Hematopoietic multipotent progenitor cell treated with erythropoietin and hydrocortisone succinate and interleukin-3 and kit ligand, for 17 days (in vitro differentiated cells): ENCODE measurements around the gene BCR.

Experiments used
- DNase-seq: peaks from one replicate; pipeline ENCODE4 v3.0.0-alpha.2; 2015; ENCODE audit warnings: low spot score

BCR gene

DNA sequence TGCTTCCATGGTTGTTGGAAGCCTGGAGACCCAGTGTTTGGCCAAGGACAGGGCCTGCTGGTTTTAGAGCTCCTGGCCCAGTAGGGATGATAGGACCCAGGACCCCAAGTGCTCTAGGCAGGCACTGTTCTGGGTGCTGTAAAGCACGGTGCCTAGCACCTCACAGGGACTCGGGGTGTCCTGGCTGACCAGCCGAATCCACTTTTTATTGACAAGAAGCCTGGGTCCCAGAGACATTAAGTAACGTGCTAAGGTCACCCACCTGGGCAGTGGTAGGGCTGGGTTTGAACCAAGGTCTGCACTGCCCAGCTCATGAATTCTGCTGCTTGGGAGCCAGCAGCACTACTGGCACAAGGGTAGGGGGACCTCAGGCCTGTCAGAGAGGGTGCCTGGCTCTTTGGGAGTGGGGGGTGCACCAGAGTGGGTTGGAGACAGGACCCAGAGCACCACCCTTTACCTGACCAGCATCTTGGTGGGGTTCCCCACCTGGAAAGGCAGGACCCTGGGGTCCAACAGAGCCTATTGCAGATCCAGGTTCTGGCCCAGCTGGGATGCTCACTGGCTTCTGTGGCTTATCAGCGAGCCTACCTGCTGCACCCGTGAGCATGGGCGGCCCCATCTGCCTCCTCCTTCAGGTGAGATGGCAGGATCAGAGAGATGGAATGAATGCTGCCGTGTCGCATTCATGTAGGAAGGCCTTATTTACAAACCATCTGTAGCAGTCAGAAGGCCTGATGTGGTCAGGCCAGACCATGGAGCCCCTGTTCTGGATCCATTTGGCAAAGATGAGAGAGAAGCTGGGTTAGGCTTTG lies 52.0 kb downstream of the BCR start:
- DNase-seq = no peak

- no peak for DNase-seq
Observed at GRCh38 chr22:23233084-23233531, 52.8 kb downstream of the BCR start.

GRCh38 chr22:23233752-23234408 lies 53.6 kb downstream of the BCR start:
- DNase-seq = no peak

DNA sequence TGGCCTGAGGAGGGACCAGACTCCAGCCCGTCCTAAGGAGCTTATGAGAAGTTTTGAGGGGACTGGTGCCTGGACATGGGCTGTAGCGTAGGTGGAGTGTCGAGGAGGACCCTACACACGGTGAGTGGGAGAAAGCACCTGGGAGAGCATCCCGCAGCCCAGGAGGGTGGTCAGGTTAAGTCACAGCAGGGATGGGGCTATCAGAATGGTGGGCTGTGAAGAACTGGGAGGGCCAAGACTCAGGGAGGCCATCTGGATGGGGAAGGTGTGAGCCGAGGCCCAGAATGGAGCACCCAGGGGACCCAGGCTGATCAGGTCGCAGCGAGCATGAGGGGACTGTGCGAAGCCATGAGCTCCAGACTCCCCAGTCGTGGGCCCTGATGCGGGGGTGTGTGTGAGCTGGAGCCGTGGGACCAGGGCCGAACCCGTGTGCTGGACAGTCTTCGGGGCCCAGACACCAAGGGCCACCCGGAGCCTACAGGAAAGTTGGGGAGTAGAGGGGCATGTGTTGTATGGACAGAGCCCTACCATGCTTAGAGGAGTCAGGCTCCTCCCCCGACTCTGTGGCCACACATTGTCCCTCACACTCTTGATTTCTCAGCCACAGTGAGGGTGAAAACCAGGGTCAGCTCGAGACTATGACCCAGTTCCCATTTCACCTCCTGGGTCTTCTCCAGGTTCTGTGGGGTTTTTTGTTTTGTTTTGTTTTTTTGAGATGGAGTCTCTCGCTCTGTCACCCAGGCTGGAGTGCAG lies 54.3 kb downstream of the BCR start:
- DNase-seq = no peak

DNA sequence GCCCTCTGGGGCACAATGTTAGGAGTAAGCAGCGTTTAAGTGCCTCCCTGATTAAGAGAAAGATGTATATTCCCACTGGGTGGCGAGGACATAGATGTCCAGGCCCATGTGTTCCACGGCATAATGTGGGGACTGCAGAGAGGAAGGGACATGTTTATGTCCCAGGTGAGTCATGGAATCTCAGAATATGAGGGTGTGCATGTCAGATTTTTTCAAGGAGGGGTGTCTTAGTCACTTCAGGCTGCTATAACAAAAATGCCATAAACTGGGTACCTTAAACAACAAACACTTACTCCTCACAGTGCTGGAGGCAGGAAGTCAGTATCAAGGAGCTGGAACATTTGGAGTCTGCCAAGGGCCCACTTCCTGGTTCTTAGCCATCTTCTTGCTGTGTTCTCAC lies 55.1 kb downstream of the BCR start:
- DNase-seq = no peak

- DNase-seq = no peak
Observed at GRCh38 chr22:23236026-23236425, 55.7 kb downstream of the BCR start.

DNA sequence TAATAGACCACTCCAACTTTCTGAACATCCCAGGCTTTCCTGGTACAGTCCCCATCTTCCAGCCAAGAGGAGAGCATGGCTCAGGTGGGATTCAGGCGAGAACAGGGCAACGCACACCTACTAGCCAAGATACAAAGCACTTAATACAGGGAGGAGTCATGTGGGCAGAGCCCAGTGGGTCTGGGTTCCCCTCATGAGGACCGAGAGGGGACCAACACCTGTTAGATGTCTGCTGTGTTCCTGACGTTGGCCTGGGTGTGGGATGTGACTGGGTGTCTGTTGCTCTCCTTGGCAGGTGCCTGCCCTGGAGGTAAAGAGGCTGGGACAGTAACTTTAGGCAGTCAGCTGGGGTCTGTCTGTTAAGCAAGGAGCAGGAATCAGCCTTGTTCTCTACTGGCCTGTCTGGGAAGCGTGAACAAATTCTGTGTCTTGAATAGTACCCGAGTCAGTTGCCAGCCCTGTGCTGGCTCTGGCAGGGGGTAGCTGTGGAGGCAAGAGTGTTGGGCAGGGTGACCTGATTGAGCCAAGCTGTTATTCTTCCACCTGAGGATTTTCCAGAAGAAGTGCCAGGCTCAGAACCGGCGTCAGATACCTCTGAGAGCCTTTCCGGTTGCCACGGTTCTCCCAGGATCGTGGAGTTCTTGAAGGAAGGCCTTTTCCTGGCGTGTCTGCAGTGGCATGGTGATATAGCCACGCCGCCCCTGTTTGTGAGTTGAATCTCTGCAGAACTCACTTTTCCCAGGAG lies 56.3 kb downstream of the BCR start:
- no peak for DNase-seq

- DNase-seq = no peak
Observed at GRCh38 chr22:23237201-23237798, 57.0 kb downstream of the BCR start.

DNA sequence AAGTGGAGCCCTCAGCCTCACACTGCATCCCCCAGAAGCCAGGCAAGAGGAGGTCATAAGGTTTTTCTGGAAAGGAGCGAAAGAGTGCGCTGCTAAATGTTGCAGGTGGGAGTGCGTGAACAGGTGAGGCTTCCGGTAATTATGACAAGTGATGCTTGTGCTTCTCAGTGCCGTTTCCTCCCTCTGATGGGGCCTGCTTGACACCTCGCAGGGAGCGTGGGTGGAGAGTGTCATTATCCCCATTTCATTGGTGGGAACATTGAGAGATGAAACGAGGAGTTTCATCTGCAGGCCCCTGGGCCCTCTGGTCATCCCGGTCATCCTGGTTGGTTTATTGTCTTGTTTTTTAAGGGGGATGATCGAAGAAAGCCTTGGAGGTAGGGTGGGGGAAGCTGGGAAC lies 57.5 kb downstream of the BCR start:
- no peak for DNase-seq

DNA sequence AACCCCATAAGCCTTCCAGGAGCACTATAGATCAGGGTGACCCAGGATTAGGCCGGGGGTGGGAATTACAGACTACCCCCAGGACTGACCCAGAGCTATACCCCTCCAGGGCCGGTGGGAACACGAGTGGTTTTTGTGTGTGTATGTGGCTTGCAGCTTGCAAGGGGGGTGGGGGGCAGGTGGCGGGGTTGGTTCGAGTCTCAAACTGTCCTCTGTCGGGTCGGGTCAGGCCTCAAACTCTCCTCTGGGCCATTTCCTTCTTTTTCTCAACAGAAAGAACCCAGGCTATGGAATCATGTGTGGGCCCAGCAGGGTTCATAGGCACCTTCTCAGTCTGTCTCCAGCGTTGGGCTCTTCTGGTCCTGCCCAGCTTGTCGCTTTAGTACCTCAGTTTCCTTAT lies 58.4 kb downstream of the BCR start:
- DNase-seq = no peak

DNA sequence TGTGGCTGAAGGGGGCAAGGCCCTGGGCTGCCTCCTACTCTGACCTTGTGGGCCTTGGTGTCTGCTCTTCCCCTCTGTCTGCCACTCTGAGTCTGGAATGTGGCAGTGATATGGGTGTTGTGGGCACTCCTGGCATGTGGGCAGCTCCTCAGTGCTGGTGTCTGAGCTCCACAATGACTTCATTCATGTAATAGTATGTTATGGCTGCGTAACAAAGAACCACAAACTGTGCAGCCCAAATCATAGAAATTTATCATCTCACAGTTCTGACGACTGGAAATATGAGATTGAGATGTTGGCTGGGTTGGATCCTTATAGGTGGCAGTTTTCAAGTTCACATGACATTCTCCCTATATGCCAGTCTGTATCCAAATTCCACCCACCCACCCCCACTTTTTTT lies 59.1 kb downstream of the BCR start:
- DNase-seq = no peak

DNA sequence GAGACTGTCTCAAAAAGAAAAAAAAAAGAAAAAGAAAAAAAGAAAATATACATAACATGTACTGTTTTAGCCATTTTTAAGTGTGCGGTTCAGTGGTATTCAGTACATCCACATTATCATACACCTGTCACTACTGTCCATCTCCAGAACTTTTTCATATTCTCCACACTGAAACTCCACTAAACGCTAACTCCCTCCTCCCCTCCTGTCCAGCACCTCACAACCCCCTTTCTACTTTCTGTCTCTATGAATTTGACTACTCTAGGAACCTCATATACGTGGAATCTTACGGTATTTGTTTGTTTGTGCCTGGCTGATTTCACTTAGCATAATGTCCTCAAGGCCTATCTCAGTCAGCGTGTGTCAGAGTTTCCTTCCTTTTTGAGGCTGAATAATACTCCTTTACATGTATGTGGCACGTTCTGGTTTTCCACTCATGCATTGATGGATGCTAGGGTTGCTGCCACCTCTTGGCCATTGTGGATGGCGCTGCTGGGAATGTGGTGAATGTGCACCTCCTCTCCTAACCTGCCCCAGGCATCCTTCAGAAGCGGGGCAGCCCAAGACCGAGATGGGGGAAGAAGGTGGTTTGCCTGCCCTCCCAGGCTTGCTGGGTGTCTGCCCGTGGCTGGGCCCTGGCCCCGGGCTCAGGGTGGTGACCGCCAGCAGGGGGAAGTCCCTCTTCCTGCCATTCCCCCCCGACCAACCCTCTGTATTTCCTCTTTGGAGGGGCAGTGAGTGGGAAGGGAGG lies 60.5 kb downstream of the BCR start:
- no peak for DNase-seq

DNA sequence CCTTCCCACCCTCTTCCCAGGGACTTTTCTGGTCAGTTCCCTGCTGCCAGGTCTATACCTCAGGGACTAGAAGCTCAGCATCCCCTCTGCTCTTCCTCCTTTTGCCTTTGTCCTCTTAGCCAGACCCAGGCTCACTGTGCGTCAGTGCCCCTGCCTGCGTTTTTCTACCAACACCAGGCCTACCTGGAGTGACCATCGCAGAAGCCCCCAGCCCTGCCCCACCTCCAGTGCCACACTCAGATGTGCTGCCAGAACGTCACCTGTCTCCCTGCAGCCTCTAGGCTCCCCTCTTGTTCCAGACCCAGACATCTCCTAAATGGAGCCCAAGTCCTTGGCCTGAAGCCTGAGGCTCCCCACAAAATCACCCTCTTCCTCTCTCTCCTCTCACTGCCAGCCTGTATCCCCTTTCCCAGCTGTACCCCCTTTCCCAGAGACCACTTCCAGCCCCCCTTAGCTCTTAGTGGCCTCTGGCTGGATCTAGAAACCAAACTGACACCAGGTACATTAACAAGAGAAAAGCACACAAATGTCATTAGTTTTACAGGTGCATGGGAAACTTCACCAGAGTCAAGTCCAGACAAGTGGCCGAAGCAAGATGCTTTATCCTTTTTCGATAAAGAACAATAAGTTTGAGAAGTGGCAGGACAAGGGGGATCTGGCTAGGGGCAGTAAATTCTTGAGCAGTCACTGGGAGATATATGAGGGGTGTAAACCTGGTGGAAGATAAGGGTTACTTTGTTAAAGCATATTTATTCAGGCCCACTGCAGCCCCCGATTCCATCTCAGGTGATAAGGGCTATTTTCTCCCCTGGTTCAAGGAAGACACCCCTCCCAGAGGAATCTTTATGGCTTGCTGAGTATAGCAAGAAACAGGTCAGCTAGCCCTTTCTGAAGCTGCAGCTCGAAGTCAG lies 61.5 kb downstream of the BCR start:
- DNase-seq = no peak

- DNase-seq = no peak
Observed at GRCh38 chr22:23242473-23243001, 62.2 kb downstream of the BCR start.

- DNase-seq = no peak
Observed at GRCh38 chr22:23243006-23243573, 62.8 kb downstream of the BCR start.

GRCh38 chr22:23243859-23244689 lies 63.8 kb downstream of the BCR start:
- DNase-seq = no peak

DNA sequence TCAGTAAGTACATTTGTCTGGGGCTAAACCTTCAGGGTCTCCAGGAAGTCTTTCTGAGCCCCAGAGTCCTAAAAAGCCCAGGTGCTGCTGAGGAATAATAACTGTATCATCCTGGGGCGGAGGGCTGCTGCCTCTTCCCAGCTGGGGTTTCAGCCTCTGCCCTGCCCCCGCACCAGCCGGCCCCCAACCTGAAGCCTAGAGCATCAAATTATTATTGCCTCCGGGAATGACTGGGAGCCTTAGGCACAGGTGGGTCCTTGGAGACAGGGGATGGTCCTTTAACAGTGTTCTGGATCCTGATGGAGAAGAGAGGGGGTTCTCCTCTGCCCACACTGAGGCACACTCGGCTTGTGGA lies 64.4 kb downstream of the BCR start:
- no peak for DNase-seq

DNA sequence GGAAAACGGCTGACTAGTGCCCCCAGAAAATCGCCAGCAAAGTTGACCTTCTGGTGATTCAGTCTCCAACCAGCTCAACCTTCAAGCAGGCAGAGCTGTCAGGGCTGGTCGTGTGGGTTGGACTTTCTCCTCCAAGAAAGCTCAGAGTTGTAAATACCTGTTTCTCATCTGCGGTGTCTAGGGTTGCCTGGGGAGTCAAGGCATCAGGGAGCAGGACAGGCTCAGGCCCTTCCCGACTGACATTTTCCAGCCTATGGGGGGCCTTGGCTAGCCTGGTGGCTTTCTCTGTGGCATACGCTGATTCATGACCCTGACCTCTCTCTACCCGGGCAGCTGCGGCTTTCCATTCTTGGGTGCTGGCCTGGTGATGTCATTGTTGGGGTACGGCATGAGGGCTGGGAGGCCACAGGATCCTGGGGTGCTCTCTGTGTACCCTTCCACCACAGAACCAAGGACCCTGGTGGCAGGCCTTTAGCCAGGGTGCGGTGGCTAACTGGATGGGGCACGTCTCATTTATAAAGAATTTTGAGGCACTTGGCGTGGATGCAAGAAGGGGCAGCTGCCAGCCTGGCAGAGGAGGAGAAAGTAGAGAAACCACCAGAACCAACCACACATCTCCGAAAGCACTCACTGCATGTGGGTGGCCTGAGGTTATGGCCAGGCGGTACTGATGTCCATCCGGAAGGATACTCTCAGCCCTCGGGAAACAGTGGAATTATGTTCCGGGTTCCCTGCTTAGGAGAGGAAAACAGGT lies 64.9 kb downstream of the BCR start:
- DNase-seq = no peak
